ENCODE measurements around the gene ACSF3. TPM values are rescaled to one million over a fixed set of nuclear protein-coding genes. Genes with fewer than 3 reads are reported as not detected.

The ACSF3 gene
- total RNA-seq, 2 donors from 2014 or later, result 34.8 to 35.5 TPM

GRCh38 chr16:89084411-89084810, 9.2 kb upstream of the ACSF3 start:
- Histone ChIP-seq H3K9me3 (ENCODE audit: control insufficient read depth, low read length) (no peaks in the 10 kb centered on the region), H3K27me3 (ENCODE audit: control insufficient read depth, insufficient read depth, low read length, poor library complexity, severe bottlenecking) (peaks cover 5% of the 10 kb centered on the region), H3K4me1 (ENCODE audit: control insufficient read depth, insufficient read depth, low read length) (no peaks in the 10 kb centered on the region), H3K9ac (ENCODE audit: extremely low read depth, low read length, poor library complexity, severe bottlenecking) (no peak overlapping the region), H3K36me3 (ENCODE audit: control insufficient read depth, insufficient read depth, low read length) (no peaks in the 10 kb centered on the region), H3K4me3 (ENCODE audit: low read length) (no peak overlapping the region), H3K27ac (ENCODE audit: low read depth, low read length) (no peak overlapping the region)
- Mint-ChIP-seq H3K27ac (no peak overlapping the region), H3K36me3 (ENCODE audit: low read depth) (no peaks in the 10 kb centered on the region), H3K9me3 (peaks cover 14% of the 10 kb centered on the region), H3K4me3 (no peak overlapping the region), H3K27me3 (ENCODE audit: insufficient read depth) (peaks cover 20% of the 10 kb centered on the region), H3K4me1 (no peaks in the 10 kb centered on the region)
- WGBS, 2 experiments (ENCODE audit: insufficient coverage in 1 of 2, insufficient read length in 1 of 2), result 89 to 91% methylated on average over 11 to 12 of the region's 12 CpGs
- no peak for TF ChIP-seq CTCF (conservative IDR thresholded peaks at IDR 0.05)
- DNase-seq, result no peak

GRCh38 chr16:89084814-89085612, 8.6 kb upstream of the ACSF3 start:
- H3K4me1 Mint-ChIP-seq, result no peaks in the 10 kb centered on the region
- no peak for DNase-seq
- H3K36me3 ChIP-seq (ENCODE audit: control insufficient read depth, insufficient read depth, low read length), result no peaks in the 10 kb centered on the region
- peaks cover 26% of the 10 kb centered on the region for H3K27me3 Mint-ChIP-seq (ENCODE audit: insufficient read depth)
- no peak overlapping the region for H3K27ac ChIP-seq (ENCODE audit: low read depth, low read length)
- peaks cover 14% of the 10 kb centered on the region for H3K9me3 Mint-ChIP-seq
- H3K27me3 ChIP-seq (ENCODE audit: control insufficient read depth, insufficient read depth, low read length, poor library complexity, severe bottlenecking), result peaks cover 11% of the 10 kb centered on the region
- no peaks in the 10 kb centered on the region for H3K36me3 Mint-ChIP-seq (ENCODE audit: low read depth)
- no peak overlapping the region for H3K4me3 ChIP-seq (ENCODE audit: low read length)
- WGBS, 2 experiments (ENCODE audit: insufficient coverage in 1 of 2, insufficient read length in 1 of 2), result 83 to 86% methylated on average over 27 to 28 of the region's 28 CpGs
- no peaks in the 10 kb centered on the region for H3K9me3 ChIP-seq (ENCODE audit: control insufficient read depth, low read length)
- TF ChIP-seq CTCF (conservative IDR thresholded peaks at IDR 0.05), result no peak
- no peaks in the 10 kb centered on the region for H3K4me1 ChIP-seq (ENCODE audit: control insufficient read depth, insufficient read depth, low read length)
- H3K4me3 Mint-ChIP-seq, result no peak overlapping the region
- no peak overlapping the region for H3K9ac ChIP-seq (ENCODE audit: extremely low read depth, low read length, poor library complexity, severe bottlenecking)
- H3K27ac Mint-ChIP-seq, result no peak overlapping the region

GRCh38 chr16:89085755-89086154, 7.9 kb upstream of the ACSF3 start:
- no peak overlapping the region for H3K4me3 Mint-ChIP-seq
- WGBS, 2 experiments (ENCODE audit: insufficient coverage in 1 of 2, insufficient read length in 1 of 2), result 69 to 81% methylated on average over 6 to 9 of the region's 9 CpGs

More at GRCh38 chr16:89085755-89086154, 7.9 kb upstream of the ACSF3 start:
- no peak overlapping the region for H3K27ac ChIP-seq (ENCODE audit: low read depth, low read length)
- no peak overlapping the region for H3K9ac ChIP-seq (ENCODE audit: extremely low read depth, low read length, poor library complexity, severe bottlenecking)
- Mint-ChIP-seq H3K36me3 (ENCODE audit: low read depth) (no peaks in the 10 kb centered on the region), H3K4me1 (no peaks in the 10 kb centered on the region), H3K27me3 (ENCODE audit: insufficient read depth) (peaks cover 33% of the 10 kb centered on the region), H3K27ac (no peak overlapping the region), H3K9me3 (peaks cover 14% of the 10 kb centered on the region)
- no peak overlapping the region for H3K4me3 ChIP-seq (ENCODE audit: low read length)
- H3K36me3 ChIP-seq (ENCODE audit: control insufficient read depth, insufficient read depth, low read length), result no peaks in the 10 kb centered on the region
- no peaks in the 10 kb centered on the region for H3K4me1 ChIP-seq (ENCODE audit: control insufficient read depth, insufficient read depth, low read length)
- H3K27me3 ChIP-seq (ENCODE audit: control insufficient read depth, insufficient read depth, low read length, poor library complexity, severe bottlenecking), result peaks cover 18% of the 10 kb centered on the region
- no peak for TF ChIP-seq CTCF (conservative IDR thresholded peaks at IDR 0.05)
- no peak for DNase-seq
- no peaks in the 10 kb centered on the region for H3K9me3 ChIP-seq (ENCODE audit: control insufficient read depth, low read length)
